Activated CD8-positive, alpha-beta memory T cell treated with anti-CD3 and anti-CD28 coated beads for 48 hours (primary cell): ENCODE data around the gene IL7R.
A peak's percentile ranks its signal among the peaks of the same experiment; 100 is the strongest.

Experiments used
- DNase-seq, 3 experiments: peaks; one replicate each; pipeline ENCODE4 v3.0.0-alpha.2; 2020; ENCODE audit warnings: low read depth in 2 of 3, low spot score in 2 of 3

IL7R gene

DNA sequence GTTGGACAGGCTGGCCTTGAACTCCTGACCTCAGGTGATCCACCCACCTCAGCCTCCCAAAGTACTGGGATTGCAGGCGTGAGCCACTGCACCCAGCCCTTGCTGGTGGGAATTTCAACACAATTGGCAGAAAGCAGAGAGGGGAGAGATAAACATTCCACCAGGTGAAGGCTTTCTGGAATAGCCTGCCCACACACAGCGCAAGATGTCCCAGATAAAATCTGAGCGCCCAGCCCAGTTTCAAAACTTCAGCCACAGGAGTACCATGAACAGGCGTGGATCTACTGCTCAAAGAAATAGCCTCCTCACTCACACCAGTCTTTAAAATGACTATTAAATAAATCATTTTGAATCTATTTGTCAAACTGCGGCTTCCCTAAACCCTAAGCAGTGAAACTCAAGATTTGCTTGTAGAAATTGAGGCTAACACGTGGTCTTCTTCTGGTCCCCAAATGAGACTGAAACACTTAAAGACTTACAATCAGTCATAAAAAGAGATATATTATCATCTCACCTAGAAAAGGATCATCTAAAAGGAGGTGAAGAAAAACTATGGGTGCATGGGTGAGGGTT lies 47.0 kb downstream of the IL7R start:
- DNase-seq = no peak

DNA sequence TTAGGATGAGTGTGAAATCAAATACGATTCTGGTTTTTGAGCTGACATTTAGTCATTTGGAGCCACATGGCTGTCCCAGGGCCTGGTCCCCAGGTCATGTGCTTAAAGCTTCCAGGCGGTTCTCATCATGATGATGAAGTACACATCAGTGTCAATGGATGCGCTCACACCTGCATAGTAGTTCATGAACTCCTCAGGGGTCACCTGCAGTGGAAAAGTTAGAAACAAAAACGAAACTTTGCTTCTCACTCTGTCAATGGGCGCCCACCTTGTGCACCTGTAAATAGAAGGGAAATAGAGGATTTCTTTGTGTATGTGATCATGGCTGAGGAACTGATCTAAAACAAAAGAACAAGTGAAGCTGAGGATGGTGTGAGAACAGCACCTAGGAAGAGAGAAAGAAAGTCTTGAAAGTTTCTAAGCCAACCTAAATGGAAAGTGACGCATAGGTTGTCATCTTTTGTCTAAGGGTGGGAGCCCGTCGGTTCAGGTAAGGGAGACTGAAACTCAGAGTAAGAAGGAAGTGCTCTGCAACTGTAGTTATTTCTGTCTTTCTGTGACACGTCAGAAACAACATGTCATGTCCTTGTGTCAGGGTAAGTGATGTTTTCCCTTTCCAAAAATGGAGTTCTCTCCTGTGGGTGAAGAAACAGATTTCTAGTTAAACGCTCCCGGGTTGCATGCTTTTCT lies 47.9 kb downstream of the IL7R start:
- no peak for DNase-seq

DNA sequence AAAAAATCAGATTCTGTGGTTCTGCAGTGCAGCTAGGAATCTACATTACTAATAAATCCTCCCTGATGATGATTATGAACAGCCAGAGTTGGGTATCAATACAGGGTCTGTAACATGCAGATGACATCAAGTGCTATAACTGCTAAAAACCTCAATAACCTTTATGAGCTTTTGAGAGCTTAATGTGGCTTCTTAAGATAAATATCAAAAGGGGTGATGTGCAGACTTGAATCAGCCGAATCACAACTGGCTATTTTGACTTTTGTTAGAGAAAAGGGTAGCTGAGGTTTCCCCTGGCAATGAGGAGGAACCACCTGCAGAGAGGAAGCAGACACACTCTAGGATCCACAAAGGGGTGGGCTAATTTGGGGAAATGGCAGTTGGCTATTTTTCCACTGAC lies 51.5 kb downstream of the IL7R start:
- DNase-seq = no peak

DNA sequence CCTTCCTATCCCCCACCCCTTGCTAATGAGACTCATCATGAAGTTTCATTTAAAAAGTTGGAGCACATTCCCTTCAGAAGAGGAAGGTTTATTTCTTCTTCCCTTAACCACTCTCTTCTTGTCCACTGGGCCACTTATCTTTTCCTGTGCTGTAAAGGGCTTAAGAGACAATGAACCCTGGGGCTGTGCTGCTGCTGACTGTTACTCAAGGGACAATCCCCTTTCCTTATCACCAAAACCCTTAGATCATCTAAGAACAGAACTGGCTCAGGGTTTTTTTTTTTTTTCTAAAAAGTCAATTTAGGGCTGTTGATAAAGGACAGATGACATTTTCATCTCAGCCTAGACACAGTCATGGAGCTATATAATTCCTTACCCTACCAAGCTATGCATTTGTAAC lies 52.1 kb downstream of the IL7R start:
- DNase-seq = no peak

DNA sequence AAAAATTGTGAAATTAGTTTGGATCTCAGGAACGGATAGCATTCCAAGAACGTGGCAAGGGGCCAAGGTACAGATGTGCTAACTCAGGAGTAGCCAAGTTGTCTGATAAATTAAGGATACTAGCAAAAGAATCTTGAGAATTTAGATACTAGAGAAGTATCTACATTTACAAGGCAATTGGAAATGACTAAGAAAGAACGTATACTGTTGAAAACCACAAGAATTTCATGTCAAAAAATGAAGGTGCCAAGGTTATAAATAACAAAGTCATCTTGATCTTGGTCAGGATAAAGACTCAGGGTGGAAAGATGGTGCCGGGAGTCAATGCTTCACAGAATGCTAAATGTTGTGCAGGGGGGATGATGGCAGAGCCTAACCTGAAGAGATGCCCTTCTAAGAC lies 62.5 kb downstream of the IL7R start:
- DNase-seq = no peak

DNA sequence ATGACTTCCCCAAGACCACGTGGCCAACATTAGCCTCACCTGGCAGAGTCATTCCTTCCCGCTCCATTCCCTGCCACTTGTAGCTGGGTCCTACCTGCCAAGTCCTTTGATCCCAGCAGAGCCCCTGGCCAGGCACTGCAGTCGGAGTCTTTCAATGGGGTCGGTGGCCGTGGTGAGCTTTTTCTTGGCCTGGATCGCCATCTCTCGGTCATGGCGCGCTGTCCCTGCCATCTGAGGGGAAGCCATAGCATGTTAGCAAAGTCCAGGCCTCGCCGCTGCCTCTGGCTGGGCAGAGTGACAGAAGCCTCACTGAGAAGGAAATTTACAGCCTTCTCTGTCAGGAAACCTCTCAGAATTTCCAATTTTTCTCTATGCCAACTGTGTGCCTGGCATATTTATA lies 64.2 kb downstream of the IL7R start:
- DNase-seq = no peak

DNA sequence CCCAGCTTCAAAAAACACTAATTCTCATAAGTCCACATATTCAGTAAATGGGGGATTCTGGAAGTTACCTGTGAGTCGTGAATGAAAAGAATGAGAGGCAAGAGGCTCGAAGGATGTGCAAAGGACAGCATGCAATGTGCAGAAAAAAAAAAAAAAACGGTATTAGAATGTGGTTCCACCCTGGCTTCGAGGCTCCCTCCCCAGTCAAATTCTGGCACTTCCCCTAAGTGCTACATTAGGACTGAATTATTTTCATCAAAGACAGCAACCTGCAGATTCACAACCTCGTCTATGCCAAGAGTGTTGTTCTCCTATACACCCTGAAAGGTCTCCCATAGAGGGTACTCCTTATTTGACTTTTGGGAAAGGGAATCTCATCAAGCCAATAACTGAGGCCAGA lies 65.2 kb downstream of the IL7R start:
- no peak for DNase-seq

DNA sequence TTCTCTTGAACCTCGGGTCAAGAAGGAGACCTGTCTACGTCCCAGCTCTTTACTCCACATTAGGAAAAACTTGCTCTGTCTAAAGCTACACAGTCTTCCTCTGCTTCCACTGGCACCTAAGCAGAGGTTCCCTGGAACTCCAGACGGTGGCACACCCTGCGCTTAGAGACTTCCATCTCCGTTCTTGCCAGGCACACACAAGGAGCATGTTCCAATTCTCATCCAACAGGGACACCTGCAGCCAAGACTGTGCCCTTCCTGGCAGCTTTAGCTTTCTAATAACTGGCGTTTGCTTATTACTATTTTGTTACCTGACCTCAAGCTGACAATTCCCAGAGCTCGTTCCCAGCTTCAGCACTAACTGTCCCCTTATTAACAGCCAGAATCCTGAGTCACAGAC lies 65.8 kb downstream of the IL7R start:
- no peak for DNase-seq

DNA sequence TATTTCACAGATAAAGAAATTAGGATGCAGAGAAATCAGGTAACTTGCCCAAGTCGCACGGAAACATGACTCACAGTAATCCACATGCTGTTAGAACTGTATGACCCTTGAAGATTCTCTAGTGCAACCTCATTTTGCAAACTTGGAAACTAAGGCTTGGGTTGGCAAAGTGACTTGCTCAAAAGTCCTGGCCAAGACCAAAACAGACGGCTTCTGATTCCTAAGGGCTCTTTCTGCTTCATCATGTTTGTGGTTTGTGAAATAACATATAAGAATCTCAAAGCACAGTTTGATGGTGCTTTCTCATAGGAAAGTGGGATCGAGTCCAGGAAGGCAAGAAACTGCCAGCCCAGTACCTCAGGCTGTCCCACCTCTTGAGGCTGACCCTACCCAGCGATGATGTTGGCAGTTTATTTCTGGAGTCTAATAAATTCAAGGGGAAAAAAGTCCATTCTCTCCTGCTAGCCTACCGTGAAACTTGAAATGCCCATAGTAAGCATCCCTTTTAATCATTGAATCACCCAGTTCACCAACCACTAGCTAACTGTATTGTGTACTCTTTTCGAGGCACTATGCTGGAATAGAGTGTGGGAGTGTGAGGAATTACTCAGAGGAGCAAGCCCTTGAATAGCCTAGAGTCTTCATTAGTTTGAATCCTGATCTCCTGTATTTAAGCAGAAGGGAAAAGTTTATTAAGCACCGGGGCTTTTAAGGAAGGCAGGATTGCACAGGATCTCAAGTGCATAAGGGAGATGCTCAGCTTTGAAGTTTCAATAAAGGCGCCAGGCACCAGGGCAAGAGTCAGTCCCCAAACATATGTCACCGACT lies 67.6 kb downstream of the IL7R start:
- no peak for DNase-seq

DNA sequence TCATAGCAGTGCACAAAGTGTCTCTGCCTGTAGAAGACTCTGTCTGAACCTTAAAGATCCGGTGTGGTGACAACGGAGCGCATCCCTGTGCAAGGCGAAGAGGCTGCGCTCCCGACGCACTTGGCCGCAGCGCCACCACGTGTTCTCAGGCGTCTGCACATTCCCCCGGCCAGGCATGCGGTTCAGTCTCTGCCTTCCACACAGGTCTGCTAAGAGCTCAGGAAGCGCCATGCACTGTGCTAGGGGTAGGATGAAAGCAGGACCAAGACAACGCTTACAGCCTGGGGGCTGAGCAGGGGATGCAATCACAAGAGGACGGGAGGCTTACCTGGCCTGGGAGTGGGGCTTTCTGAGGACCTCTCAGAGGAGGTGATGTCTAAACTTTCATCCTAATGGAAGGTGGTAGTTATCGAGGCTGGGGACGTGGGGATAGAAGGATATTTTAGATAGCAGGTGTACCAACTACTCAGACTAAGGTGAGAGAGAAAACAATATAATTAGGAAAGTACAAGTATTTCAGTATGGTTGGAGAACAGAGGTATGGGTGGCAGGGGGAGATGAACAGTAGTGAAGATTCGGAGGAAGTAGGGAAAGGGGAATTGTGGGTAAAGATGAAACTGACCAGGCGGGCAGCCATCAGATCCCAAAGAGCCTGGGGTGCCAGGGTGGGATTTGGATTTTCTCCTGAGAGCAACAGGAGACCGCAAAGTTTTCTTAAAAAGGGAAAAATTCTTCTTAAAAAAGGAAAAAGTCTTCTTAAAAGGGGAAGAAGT lies 68.4 kb downstream of the IL7R start:
- peak; percentile 63 to 67 (median 64) for DNase-seq

DNA sequence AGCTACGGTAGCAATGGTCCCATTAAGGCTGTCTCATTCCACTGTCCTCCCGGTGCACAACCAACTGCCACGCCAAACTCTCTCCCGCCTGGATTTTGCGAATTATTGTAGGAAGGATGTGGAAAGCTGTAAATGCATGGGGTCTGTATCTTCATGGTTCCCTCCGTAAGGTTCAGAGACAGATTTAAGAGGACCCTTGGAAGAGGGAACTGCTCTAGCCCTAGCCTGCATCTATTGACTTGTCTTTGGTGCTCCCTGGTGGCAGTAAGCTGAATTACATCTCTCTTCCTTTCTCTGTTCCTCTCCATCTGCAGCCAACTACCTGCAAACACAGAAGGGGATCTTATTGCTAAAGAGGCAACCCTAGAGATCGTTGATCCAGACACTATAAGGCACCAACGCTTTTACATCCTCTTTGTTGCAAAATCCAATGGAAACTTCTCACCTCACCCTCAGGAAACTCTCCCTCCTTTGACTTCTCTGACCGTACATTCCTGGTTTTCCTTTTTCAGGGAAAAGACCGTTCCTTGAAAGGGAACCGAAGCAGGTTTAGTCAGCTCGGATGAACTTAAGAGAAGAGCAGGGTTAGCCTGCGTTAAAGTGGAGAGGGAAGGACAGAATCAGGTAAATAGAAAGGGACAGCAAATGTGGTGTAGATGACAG lies 69.8 kb downstream of the IL7R start:
- DNase-seq = peak in 1 of 3 experiments; percentile 54
